ENCODE results near the gene PLEKHG7.

The PLEKHG7 gene

GRCh38 chr12:92695056-92695455, 7.7 kb upstream of the PLEKHG7 start (continued):
- TF ChIP-seq CREB5 (CRISPR knock-in tag; IDR thresholded peaks at IDR 0.05; ENCODE audit: low read depth) = no peak
- TF ChIP-seq TSHZ2 (CRISPR knock-in tag; IDR thresholded peaks at IDR 0.05) = no peak
- no peak for TF ChIP-seq ZFP3 (CRISPR knock-in tag; IDR thresholded peaks at IDR 0.05)

- TF ChIP-seq ZNF8 (CRISPR knock-in tag; IDR thresholded peaks at IDR 0.05) = no peak
- no peak for TF ChIP-seq BACH2 (CRISPR knock-in tag; IDR thresholded peaks at IDR 0.05; ENCODE audit: borderline replicate concordance)
- no peak for TF ChIP-seq PPARA (CRISPR knock-in tag; IDR thresholded peaks at IDR 0.05; ENCODE audit: borderline replicate concordance)
- no peak for TF ChIP-seq ESRRG (CRISPR knock-in tag; IDR thresholded peaks at IDR 0.05)
- TF ChIP-seq CSDC2 (CRISPR knock-in tag; IDR thresholded peaks at IDR 0.05) = no peak
- TF ChIP-seq CREB5 (CRISPR knock-in tag; IDR thresholded peaks at IDR 0.05; ENCODE audit: low read depth) = no peak
- TF ChIP-seq TOX (CRISPR knock-in tag; IDR thresholded peaks at IDR 0.05; ENCODE audit: borderline replicate concordance) = no peak
- no peak for TF ChIP-seq TSHZ2 (CRISPR knock-in tag; IDR thresholded peaks at IDR 0.05)
- no peak for ATAC-seq
Measured at GRCh38 chr12:92695577-92695976, 7.2 kb upstream of the PLEKHG7 start.

- no peak for ATAC-seq
- TF ChIP-seq GLIS3 (CRISPR knock-in tag; IDR thresholded peaks at IDR 0.05) (no peak), ZFP30 (CRISPR knock-in tag; IDR thresholded peaks at IDR 0.05) (no peak), ZNF565 (CRISPR knock-in tag; conservative IDR thresholded peaks at IDR 0.05; ENCODE audit: low read depth) (no peak), ZFP3 (CRISPR knock-in tag; IDR thresholded peaks at IDR 0.05) (no peak), ARNTL (CRISPR knock-in tag; IDR thresholded peaks at IDR 0.05; ENCODE audit: borderline replicate concordance, low read depth) (no peak), SNAI2 (CRISPR knock-in tag; IDR thresholded peaks at IDR 0.05) (no peak), TSHZ2 (CRISPR knock-in tag; IDR thresholded peaks at IDR 0.05) (no peak), TCF4 (CRISPR knock-in tag; IDR thresholded peaks at IDR 0.05; ENCODE audit: borderline replicate concordance) (no peak)
Measured at GRCh38 chr12:92696216-92696615, 6.6 kb upstream of the PLEKHG7 start.

GRCh38 chr12:92698474-92698873, 4.3 kb upstream of the PLEKHG7 start:
- no peak for ATAC-seq
- TF ChIP-seq ZNF565 (CRISPR knock-in tag; conservative IDR thresholded peaks at IDR 0.05; ENCODE audit: low read depth) = no peak
- no peak for TF ChIP-seq TOX (CRISPR knock-in tag; IDR thresholded peaks at IDR 0.05; ENCODE audit: borderline replicate concordance)
- TF ChIP-seq GLIS3 (CRISPR knock-in tag; IDR thresholded peaks at IDR 0.05) = no peak
- TF ChIP-seq ARNTL (CRISPR knock-in tag; IDR thresholded peaks at IDR 0.05; ENCODE audit: borderline replicate concordance, low read depth) = no peak
- no peak for TF ChIP-seq SNAI2 (CRISPR knock-in tag; IDR thresholded peaks at IDR 0.05)
- TF ChIP-seq CSRNP3 (CRISPR knock-in tag; IDR thresholded peaks at IDR 0.05) = no peak
- no peak for TF ChIP-seq CSDC2 (CRISPR knock-in tag; IDR thresholded peaks at IDR 0.05)
- no peak for TF ChIP-seq ZNF8 (CRISPR knock-in tag; IDR thresholded peaks at IDR 0.05)
- no peak for TF ChIP-seq PATZ1 (CRISPR knock-in tag; IDR thresholded peaks at IDR 0.05; ENCODE audit: borderline replicate concordance)
- TF ChIP-seq TCF4 (CRISPR knock-in tag; IDR thresholded peaks at IDR 0.05; ENCODE audit: borderline replicate concordance) = no peak
